ENCODE results near the gene MTG2. TPM values are rescaled to one million over a fixed set of nuclear protein-coding genes. Genes with fewer than 3 reads are reported as not detected.

Gene MTG2
- total and polyA plus RNA-seq, 2 of the 4 experiments (the other 2 are of a cell fraction) = 11.5 to 25.2 TPM

DNA sequence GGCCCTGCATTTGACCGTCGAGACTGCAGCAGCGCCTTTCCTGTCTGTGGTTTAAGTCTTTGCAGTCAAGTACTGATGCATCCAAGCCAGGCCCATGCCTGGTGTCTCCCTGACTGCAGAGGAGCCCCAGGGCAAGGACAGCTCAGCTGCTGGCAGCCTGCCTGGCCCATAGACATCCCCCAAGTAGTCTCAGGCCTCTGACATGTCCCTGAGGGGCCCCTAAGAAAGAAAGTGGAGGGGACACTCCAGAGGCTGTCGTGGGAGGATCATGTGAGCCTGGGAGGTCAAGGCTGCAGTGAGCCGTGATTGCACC, 19.2 kb downstream of the MTG2 start:
- intact Hi-C loops (cut with micrococcal nuclease) = no loop called here
- CTCF ChIA-PET = no interaction called here
- H2BK15ac ChIP-seq (ENCODE audit: low read depth, low read length) = no peak overlapping the region
- no peak overlapping the region for H2AFZ ChIP-seq (replicated peaks; ENCODE audit: low read length, poor library complexity)
- DNase-seq = peak; percentile 45
- H3K56ac ChIP-seq (ENCODE audit: extremely low read depth, insufficient read depth, low read length) = no peak overlapping the region
- H3K79me1 ChIP-seq (ENCODE audit: low read depth in 1 of 2, low read length in 2 of 2) = no peaks in the 10 kb centered on the region; a peak in 2 of 4 replicates
- H4K5ac ChIP-seq (ENCODE audit: low read depth, low read length) = no peak overlapping the region
- H3K18ac ChIP-seq (ENCODE audit: low read depth, low read length) = no peak overlapping the region
- H3K27ac ChIP-seq (ENCODE audit: insufficient read depth, low read length) = no peak overlapping the region
- ATAC-seq (ENCODE audit: low read depth) = peak; percentile 55
- H4K8ac ChIP-seq (ENCODE audit: low read depth in 2 of 2, low read length in 2 of 2) = no peak overlapping the region
- H3K4ac ChIP-seq (ENCODE audit: low read depth, low read length) = no peak overlapping the region
- H3K9me1 ChIP-seq (ENCODE audit: insufficient read depth, low read length) = no peaks in the 10 kb centered on the region; the same call in 1 of the 2 replicates
- H4K91ac ChIP-seq (ENCODE audit: insufficient read depth, low read depth, low read length) = no peak overlapping the region
- H3K4me2 ChIP-seq (ENCODE audit: low read depth, low read length) = no peak overlapping the region
- dilution Hi-C loops (cut with HindIII; ENCODE audit: low sequenced_read_pairs, unreplicated experiment) = no loop called here
- H2BK20ac ChIP-seq (ENCODE audit: low read depth, low read length) = no peak overlapping the region
- H2BK120ac ChIP-seq (ENCODE audit: low read depth, low read length) = no peak overlapping the region
- no peak overlapping the region for H2BK5ac ChIP-seq (ENCODE audit: low read depth, low read length, poor library complexity, severe bottlenecking)
- 100% methylated on average over 3 of the region's 5 CpGs; no CpG with 5 or more reads in 1 of the 2 experiments for WGBS, 2 experiments (ENCODE audit: extremely low coverage in 2 of 2, insufficient read length in 1 of 2)
- H4K20me1 ChIP-seq (ENCODE audit: insufficient read depth, low read length) = peaks cover 4% of the 10 kb centered on the region; the same call in 1 of the 2 replicates
- no peaks in the 10 kb centered on the region for H3K27me3 ChIP-seq (ENCODE audit: control insufficient read depth, insufficient read depth, low read length)
- no peaks in the 10 kb centered on the region for H3K9me3 ChIP-seq (ENCODE audit: control insufficient read depth, insufficient read depth, low read length)
- no peak overlapping the region for H3K9ac ChIP-seq (ENCODE audit: low read depth, low read length)
- POLR2A ChIA-PET (ENCODE audit: unreplicated experiment) = no interaction called here
- peaks cover 43% of the 10 kb centered on the region for H3K36me3 ChIP-seq (ENCODE audit: control insufficient read depth, insufficient read depth, low read length)
- no TSS peak for BruUV-seq (replicated peaks)
- H3K23ac ChIP-seq (ENCODE audit: low read depth, low read length) = no peak overlapping the region
- no peak overlapping the region for H3K14ac ChIP-seq (replicated peaks; ENCODE audit: low read depth, low read length)
- H2AK5ac ChIP-seq (ENCODE audit: low read depth, low read length) = no peak overlapping the region
- H3K4me3 ChIP-seq (ENCODE audit: insufficient read depth, low read depth, low read length) = no peak overlapping the region
- in situ Hi-C loops (cut with MboI; ENCODE audit: low sequenced_read_pairs) = no loop called here
- H2AK9ac ChIP-seq (replicated peaks; ENCODE audit: low read depth, low read length, poor library complexity) = peak overlapping the region; percentile 61
- H3K4me1 ChIP-seq (ENCODE audit: control insufficient read depth, insufficient read depth, low read length) = no peaks in the 10 kb centered on the region
- TF ChIP-seq, protein P1, sequence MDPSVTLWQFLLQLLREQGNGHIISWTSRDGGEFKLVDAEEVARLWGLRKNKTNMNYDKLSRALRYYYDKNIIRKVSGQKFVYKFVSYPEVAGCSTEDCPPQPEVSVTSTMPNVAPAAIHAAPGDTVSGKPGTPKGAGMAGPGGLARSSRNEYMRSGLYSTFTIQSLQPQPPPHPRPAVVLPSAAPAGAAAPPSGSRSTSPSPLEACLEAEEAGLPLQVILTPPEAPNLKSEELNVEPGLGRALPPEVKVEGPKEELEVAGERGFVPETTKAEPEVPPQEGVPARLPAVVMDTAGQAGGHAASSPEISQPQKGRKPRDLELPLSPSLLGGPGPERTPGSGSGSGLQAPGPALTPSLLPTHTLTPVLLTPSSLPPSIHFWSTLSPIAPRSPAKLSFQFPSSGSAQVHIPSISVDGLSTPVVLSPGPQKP (IDR thresholded peaks at IDR 0.05; ENCODE audit: borderline replicate concordance, low read depth, low read length) = no peak
- TF ChIP-seq RAD21 (IDR thresholded peaks at IDR 0.05; ENCODE audit: low read length) = no peak
- no peak for TF ChIP-seq MXI1 (IDR thresholded peaks at IDR 0.05; ENCODE audit: borderline replicate concordance, low read depth, low read length)
- no peak for TF ChIP-seq MAFK (IDR thresholded peaks at IDR 0.05; ENCODE audit: low read depth, low read length)
- TF ChIP-seq POLR2A (IDR thresholded peaks at IDR 0.05; ENCODE audit: low read depth, low read length) = no peak
- TF ChIP-seq, protein P2, sequence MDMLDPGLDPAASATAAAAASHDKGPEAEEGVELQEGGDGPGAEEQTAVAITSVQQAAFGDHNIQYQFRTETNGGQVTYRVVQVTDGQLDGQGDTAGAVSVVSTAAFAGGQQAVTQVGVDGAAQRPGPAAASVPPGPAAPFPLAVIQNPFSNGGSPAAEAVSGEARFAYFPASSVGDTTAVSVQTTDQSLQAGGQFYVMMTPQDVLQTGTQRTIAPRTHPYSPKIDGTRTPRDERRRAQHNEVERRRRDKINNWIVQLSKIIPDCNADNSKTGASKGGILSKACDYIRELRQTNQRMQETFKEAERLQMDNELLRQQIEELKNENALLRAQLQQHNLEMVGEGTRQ (IDR thresholded peaks at IDR 0.05; ENCODE audit: low read depth, low read length) = no peak
- TF ChIP-seq SMC3 (IDR thresholded peaks at IDR 0.05; ENCODE audit: low read depth, low read length) = no peak
- no peak for TF ChIP-seq CHD1 (IDR thresholded peaks at IDR 0.05; ENCODE audit: low read depth, low read length)
- TF ChIP-seq, protein P3, sequence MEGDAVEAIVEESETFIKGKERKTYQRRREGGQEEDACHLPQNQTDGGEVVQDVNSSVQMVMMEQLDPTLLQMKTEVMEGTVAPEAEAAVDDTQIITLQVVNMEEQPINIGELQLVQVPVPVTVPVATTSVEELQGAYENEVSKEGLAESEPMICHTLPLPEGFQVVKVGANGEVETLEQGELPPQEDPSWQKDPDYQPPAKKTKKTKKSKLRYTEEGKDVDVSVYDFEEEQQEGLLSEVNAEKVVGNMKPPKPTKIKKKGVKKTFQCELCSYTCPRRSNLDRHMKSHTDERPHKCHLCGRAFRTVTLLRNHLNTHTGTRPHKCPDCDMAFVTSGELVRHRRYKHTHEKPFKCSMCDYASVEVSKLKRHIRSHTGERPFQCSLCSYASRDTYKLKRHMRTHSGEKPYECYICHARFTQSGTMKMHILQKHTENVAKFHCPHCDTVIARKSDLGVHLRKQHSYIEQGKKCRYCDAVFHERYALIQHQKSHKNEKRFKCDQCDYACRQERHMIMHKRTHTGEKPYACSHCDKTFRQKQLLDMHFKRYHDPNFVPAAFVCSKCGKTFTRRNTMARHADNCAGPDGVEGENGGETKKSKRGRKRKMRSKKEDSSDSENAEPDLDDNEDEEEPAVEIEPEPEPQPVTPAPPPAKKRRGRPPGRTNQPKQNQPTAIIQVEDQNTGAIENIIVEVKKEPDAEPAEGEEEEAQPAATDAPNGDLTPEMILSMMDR (conservative IDR thresholded peaks at IDR 0.05; ENCODE audit: low read depth, low read length) = no peak
- TF ChIP-seq NFE2L2 (IDR thresholded peaks at IDR 0.05; ENCODE audit: low read depth, low read length) = no peak
- no peak for TF ChIP-seq RFX5 (IDR thresholded peaks at IDR 0.05; ENCODE audit: low read depth, low read length)
- no peak for TF ChIP-seq FOS (IDR thresholded peaks at IDR 0.05; ENCODE audit: low read depth, low read length)
- no peak for TF ChIP-seq BHLHE40 (IDR thresholded peaks at IDR 0.05; ENCODE audit: low read depth, low read length)
- no peak for TF ChIP-seq CEBPB (IDR thresholded peaks at IDR 0.05; ENCODE audit: low read depth, low read length)
- no peak for TF ChIP-seq MAZ (IDR thresholded peaks at IDR 0.05; ENCODE audit: borderline replicate concordance, low read depth, low read length)
- no peak for TF ChIP-seq RCOR1 (IDR thresholded peaks at IDR 0.05; ENCODE audit: insufficient replicate concordance, low read length)

All from IMR-90 (cell line).